Fibroblast of lung (primary cell): ENCODE data around the gene CRACR2B. TPM values are rescaled to one million over a fixed set of nuclear protein-coding genes. Genes with fewer than 3 reads are reported as not detected.

Experiments
- DNase-seq, 2 donors: peaks; one replicate each; pipeline versions ENCODE4 v3.0.0 to v3.0.0-alpha.2; 2010; ENCODE audit warnings: low read depth in 2 of 2
- H2AFZ ChIP-seq: 2 replicates; pipeline ENCODE4 v1.5.1; 2012; ENCODE audit warnings: low read length, control low read depth, inconsistent platforms
- H3K27ac ChIP-seq: 2 replicates; pipeline ENCODE4 v1.5.1; 2011; ENCODE audit warnings: low read length, control low read depth; ENCODE audit not compliant: insufficient read depth
- H3K27me3 ChIP-seq: 2 replicates; pipeline ENCODE4 v1.5.1; 2011; ENCODE audit warnings: mild to moderate bottlenecking, low read length; ENCODE audit not compliant: control insufficient read depth, insufficient read depth
- H3K36me3 ChIP-seq: 2 replicates; pipeline ENCODE4 v1.5.1; 2011; ENCODE audit warnings: low read length; ENCODE audit not compliant: control insufficient read depth, insufficient read depth
- H3K4me1 ChIP-seq: 2 replicates; pipeline ENCODE4 v1.5.1; 2011; ENCODE audit warnings: low read length; ENCODE audit not compliant: control insufficient read depth, insufficient read depth; ENCODE audit errors: extremely low read depth
- H3K4me2 ChIP-seq: 2 replicates; pipeline ENCODE4 v1.5.1; 2011; ENCODE audit warnings: low read length, control low read depth; ENCODE audit not compliant: insufficient read depth; ENCODE audit errors: extremely low read depth
- H3K4me3 ChIP-seq, 4 experiments: fragments of 200-600 bp in 1 of 4; sonication (generic) in 1 of 4; replicated peaks in 1 of 4; 2 replicates each; pipeline ENCODE4 v1.5.1; 2011 to 2016; ENCODE audit warnings: low read length in 4 of 4, low read depth in 3 of 4, mild to moderate bottlenecking in 3 of 4, control low read depth in 2 of 4, inconsistent platforms in 1 of 4, mixed read lengths in 1 of 4; ENCODE audit not compliant: insufficient read depth in 1 of 4; ENCODE audit errors: control extremely low read depth in 1 of 4
- H3K79me2 ChIP-seq: 2 replicates; pipeline ENCODE4 v1.5.1; 2012; ENCODE audit warnings: mild to moderate bottlenecking, low read length, inconsistent platforms; ENCODE audit not compliant: control insufficient read depth, insufficient read depth
- H3K9ac ChIP-seq: 2 replicates; pipeline ENCODE4 v1.5.1; 2011; ENCODE audit warnings: mild to moderate bottlenecking, low read length, control low read depth; ENCODE audit not compliant: insufficient read depth
- H3K9me3 ChIP-seq: 2 replicates; pipeline ENCODE4 v1.5.1; 2012; ENCODE audit warnings: low read depth, low read length; ENCODE audit not compliant: control insufficient read depth, insufficient read depth
- H4K20me1 ChIP-seq: 2 replicates; pipeline ENCODE4 v1.5.1; 2011; ENCODE audit warnings: low read length; ENCODE audit not compliant: control insufficient read depth, insufficient read depth; ENCODE audit errors: extremely low read depth
- EZH2 ChIP-seq: IDR thresholded peaks from 2 replicates; pipeline ENCODE4 v1.5.1; 2012; ENCODE audit warnings: low read length, control low read depth, mild to moderate bottlenecking; ENCODE audit errors: missing control alignments
- polyA plus RNA-seq, 2 donors: library from polyadenylated mRNA; depleted of rRNA in 1 of 2; stranded (reverse) in 1 of 2; unstranded in 1 of 2; fragments of >200 nt; gene quantifications; 2 replicates each; pipeline ENCODE4 v1.2.1, GENCODE V29; 2011 to 2012; ENCODE audit warnings: missing spikeins in 1 of 2
- total RNA-seq: library from RNA; depleted of rRNA; stranded (reverse); fragments of >200 nt; gene quantifications from 2 replicates; pipeline ENCODE4 v1.2.1, GENCODE V29; 2014
- TF ChIP-seq, protein P1 (sequence below), 2 donors: IDR thresholded peaks in 1 of 2; conservative IDR thresholded peaks in 1 of 2; 1 replicate in 1 of 2; 2 replicates in 1 of 2; pipeline ENCODE4 v1.5.1; 2011 to 2012; ENCODE audit warnings: low read length in 2 of 2, control low read depth in 1 of 2, inconsistent platforms in 1 of 2, low read depth in 1 of 2, mild to moderate bottlenecking in 1 of 2

The CRACR2B gene
- total and polyA plus RNA-seq, 2 donors (not counting 1 experiment from before 2014, with no cell fraction given): 0.11 to 0.66 TPM

DNA sequence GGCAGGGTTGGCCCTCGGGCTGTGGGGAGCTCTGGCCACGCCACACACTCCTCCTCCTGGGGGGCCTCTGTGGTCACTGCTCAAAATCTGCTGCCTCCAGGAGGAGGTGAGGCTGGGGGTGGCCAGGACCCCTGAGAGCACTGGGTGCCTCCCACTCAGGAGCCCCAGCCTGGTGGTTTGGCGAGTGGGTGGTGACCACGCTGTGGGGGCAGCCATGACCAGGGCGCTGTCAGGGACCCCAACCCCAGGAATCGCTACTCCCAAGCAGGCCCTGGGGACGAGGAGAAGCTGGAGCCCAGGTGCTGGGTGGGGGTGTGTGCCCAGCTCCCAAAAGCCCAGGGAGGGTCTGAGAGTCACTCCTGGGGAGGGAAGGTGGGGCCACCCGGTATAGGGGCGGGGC is 45.1 kb downstream of the CRACR2B start:
- no peaks in the 10 kb centered on the region for H4K20me1 ChIP-seq
- no peak for TF ChIP-seq EZH2
- TF ChIP-seq, protein P1, sequence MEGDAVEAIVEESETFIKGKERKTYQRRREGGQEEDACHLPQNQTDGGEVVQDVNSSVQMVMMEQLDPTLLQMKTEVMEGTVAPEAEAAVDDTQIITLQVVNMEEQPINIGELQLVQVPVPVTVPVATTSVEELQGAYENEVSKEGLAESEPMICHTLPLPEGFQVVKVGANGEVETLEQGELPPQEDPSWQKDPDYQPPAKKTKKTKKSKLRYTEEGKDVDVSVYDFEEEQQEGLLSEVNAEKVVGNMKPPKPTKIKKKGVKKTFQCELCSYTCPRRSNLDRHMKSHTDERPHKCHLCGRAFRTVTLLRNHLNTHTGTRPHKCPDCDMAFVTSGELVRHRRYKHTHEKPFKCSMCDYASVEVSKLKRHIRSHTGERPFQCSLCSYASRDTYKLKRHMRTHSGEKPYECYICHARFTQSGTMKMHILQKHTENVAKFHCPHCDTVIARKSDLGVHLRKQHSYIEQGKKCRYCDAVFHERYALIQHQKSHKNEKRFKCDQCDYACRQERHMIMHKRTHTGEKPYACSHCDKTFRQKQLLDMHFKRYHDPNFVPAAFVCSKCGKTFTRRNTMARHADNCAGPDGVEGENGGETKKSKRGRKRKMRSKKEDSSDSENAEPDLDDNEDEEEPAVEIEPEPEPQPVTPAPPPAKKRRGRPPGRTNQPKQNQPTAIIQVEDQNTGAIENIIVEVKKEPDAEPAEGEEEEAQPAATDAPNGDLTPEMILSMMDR (conservative IDR thresholded peaks at IDR 0.05 in 1 of 2, IDR thresholded peaks at IDR 0.05 in 1 of 2; ENCODE audit: low read depth in 1 of 2, low read length in 2 of 2): no peak

DNA sequence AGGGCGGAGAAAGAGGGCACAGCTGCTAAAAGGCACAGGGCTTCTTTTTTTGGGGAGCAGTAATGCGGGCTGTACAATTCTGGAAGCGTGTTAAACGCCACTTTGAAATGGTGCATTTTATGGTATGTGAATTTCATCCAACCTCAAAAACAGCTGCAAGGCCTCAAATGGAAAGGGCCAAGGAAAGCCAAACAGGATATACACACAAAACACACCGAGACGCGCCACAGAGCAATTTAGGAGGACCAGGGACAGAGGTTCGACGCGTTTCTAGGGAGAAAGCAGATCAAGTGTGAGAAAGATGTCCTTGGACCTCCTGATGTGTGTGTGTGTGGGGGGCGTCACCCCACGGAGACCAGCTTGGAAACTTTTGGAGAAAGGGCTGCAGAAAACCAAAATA is 46.0 kb downstream of the CRACR2B start:
- peaks cover 3% of the 10 kb centered on the region for H3K36me3 ChIP-seq
- no peaks in the 10 kb centered on the region for H3K27me3 ChIP-seq
- no peak overlapping the region for H3K27ac ChIP-seq
- peaks cover 11% of the 10 kb centered on the region for H3K4me1 ChIP-seq
- no peak overlapping the region for H3K9ac ChIP-seq
- no peaks in the 10 kb centered on the region for H4K20me1 ChIP-seq
- no peaks in the 10 kb centered on the region for H3K79me2 ChIP-seq
- no peak overlapping the region for H3K4me2 ChIP-seq
- no peaks in the 10 kb centered on the region for H3K9me3 ChIP-seq
- no peak overlapping the region for H2AFZ ChIP-seq
- DNase-seq: peak in 1 of 2 donors; percentile 49
- no peak overlapping the region for H3K4me3 ChIP-seq
- TF ChIP-seq, protein P1 (conservative IDR thresholded peaks at IDR 0.05 in 1 of 2, IDR thresholded peaks at IDR 0.05 in 1 of 2; ENCODE audit: low read depth in 1 of 2, low read length in 2 of 2): no peak
- TF ChIP-seq EZH2: no peak

More for the DNA sequence above, 45.1 kb downstream of the CRACR2B start:
- H3K9ac ChIP-seq: no peak overlapping the region
- H3K4me2 ChIP-seq: no peak overlapping the region
- no peak overlapping the region for H3K4me3 ChIP-seq
- H3K27me3 ChIP-seq: no peaks in the 10 kb centered on the region
- H3K36me3 ChIP-seq: peaks cover 6% of the 10 kb centered on the region
- peaks cover 11% of the 10 kb centered on the region for H3K4me1 ChIP-seq
- no peak overlapping the region for H3K27ac ChIP-seq
- no peaks in the 10 kb centered on the region for H3K79me2 ChIP-seq
- DNase-seq: no peak
- no peaks in the 10 kb centered on the region for H3K9me3 ChIP-seq
- H2AFZ ChIP-seq: no peak overlapping the region

DNA sequence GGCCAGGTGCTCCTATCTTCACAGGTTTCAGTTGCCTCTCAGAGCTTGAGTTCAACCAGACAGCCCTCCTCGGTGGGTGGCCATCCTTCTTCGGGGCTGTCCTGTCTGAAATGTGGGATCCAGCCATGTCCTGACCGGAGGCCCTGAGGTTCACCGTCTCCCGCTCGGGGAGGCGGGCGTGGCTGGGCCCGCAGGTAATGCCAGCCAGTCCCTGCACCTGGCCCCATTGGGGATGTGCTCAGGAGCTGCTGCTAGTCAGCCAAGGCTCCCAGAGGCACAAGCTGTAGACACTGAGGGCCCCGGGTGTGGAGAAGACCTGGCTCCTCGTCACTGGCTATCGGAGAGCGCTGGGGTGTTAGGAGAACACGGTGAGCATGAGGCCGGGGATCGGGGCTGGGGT is 47.5 kb downstream of the CRACR2B start:
- H3K79me2 ChIP-seq: no peaks in the 10 kb centered on the region
- no peak overlapping the region for H3K4me3 ChIP-seq
- no peak overlapping the region for H2AFZ ChIP-seq
- H3K4me2 ChIP-seq: no peak overlapping the region
- H3K36me3 ChIP-seq: no peaks in the 10 kb centered on the region
- no peaks in the 10 kb centered on the region for H4K20me1 ChIP-seq
- H3K27ac ChIP-seq: no peak overlapping the region
- no peak overlapping the region for H3K9ac ChIP-seq
- no peaks in the 10 kb centered on the region for H3K9me3 ChIP-seq
- H3K27me3 ChIP-seq: no peaks in the 10 kb centered on the region
- H3K4me1 ChIP-seq: peaks cover 11% of the 10 kb centered on the region
- no peak for DNase-seq
- no peak for TF ChIP-seq EZH2
- TF ChIP-seq, protein P1 (conservative IDR thresholded peaks at IDR 0.05 in 1 of 2, IDR thresholded peaks at IDR 0.05 in 1 of 2; ENCODE audit: low read depth in 1 of 2, low read length in 2 of 2): no peak
